Right kidney (tissue), 1 donor: Measurements from ENCODE around the gene SPINK4.

Experiments
- DNase-seq: peaks from one replicate; pipeline ENCODE4 v3.0.0-alpha.2; 2016

SPINK4 gene

DNA sequence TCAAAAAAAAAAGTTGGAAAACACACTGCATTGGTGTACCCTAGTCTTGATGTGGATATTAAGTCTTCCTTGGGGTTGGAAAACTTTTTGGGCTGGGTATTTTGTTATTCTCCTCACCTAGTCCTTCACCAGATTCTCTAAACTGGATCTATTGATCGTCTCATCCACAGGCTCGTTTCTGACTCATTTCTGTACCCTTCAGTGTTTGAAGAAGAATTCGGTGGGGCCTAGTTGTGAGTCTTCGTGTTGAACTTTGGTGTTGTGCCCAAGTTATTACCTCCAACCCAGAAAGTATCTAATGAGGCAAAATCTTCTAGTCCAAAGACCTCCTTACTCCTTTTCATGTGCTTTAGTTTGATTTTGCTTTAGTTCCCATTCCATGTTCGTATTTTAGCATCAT, 51.9 kb downstream of the SPINK4 start:
- DNase-seq = no peak

DNA sequence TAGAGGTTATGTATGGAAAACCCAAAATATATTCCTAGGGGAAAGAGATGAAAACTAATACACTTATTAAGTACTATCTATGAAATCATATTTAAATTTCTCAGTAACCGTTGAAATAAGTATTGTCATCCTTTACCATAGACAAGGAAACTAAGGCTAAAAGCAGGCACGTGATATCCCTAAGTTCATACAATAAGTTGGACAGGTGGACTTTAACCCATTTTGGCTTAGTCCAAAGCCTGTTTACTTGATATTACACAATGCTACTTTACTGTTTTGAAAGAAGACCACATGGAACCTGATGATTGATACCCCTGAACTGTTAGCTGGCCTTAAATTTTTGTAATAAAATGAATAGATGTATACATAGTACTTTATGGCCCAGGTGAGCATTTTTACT, 53.8 kb downstream of the SPINK4 start:
- no peak for DNase-seq

DNA sequence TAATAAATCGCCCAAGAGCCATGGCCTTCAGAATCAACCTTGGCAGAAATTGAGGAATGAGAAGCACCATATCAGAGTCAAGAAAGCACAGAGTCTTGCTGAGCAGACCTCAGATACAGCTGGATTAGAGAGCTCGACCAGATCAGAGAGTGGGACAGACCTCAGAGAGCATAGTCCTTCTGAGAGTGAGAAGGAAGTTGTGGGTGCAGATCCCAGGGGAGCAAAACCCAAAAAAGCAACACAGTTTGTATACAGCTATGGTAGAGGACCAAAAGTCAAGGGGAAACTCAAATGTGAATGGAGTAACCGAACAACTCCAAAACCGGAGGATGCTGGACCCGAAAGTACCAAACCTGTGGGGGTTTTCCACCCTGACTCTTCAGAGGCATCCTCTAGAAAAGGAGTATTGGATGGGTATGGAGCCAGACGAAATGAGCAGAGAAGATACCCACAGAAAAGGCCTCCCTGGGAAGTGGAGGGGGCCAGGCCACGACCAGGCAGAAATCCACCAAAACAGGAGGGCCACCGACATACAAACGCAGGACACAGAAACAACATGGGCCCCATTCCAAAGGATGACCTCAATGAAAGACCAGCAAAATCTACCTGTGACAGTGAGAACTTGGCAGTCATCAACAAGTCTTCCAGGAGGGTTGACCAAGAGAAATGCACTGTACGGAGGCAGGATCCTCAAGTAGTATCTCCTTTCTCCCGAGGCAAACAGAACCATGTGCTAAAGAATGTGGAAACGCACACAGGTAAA, 54.9 kb downstream of the SPINK4 start:
- DNase-seq = no peak

DNA sequence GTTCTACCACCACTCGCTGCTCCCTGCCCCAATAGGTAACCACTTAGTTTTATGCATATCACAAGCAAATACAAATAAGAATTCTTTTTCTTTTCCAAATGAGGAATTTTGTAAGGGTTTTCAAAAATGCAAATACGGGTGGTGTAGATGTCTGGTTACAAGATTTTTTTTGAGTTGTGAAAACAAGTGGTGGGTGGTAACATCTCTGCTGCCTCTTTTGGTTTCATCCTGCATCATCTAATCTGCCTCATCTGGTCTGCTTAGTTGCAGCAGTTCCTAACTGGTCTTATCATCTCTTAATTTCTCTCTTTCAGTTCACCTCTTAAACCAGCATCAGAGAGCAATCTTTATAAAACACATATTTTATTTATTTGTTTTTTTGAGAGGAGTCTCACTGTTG, 55.6 kb downstream of the SPINK4 start:
- no peak for DNase-seq

DNA sequence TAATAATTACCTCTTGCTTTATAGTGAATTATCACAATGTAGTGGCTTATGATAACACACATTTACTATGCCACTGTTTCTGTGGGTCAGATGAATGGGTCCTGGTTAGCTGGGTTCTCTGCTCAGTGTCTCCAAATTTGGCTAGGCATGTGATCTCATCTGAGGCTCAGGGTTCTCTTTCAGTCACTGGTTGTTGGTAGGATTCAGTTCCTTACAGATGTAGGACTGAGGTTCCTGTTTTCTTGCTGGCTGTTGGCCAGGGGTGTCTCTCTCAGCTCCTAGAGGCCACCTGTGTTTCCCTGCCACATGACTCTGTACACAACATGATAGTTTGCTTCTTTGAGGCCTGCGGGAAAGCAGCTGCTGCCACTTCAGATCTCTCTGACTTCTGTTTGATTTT, 57.5 kb downstream of the SPINK4 start:
- no peak for DNase-seq
